Measurements from ENCODE around the gene UNC5C.

Gene UNC5C

GRCh38 chr4:95255396-95256107 lies 293.2 kb downstream of the UNC5C start:
- ChIA-PET CTCF (no interaction called here), POLR2A (no interaction called here)
- Histone ChIP-seq H3K4me3 (ENCODE audit: low read depth, low read length) (no peak overlapping the region), H3K27ac (ENCODE audit: extremely low read depth, low read depth, low read length) (no peak overlapping the region), H3K4me1 (ENCODE audit: control insufficient read depth, insufficient read depth, low read length) (no peaks in the 10 kb centered on the region), H3K9me3 (ENCODE audit: control insufficient read depth, insufficient read depth, low read depth, low read length) (no peaks in the 10 kb centered on the region), H3K36me3 (ENCODE audit: control insufficient read depth in 2 of 2, insufficient read depth in 1 of 2, low read length in 2 of 2) (no peaks in the 10 kb centered on the region)
- TF ChIP-seq ZNF114 (tag by site-specific recombination; IDR thresholded peaks at IDR 0.05): no peak
- TF ChIP-seq ZNF629 (tag by site-specific recombination; IDR thresholded peaks at IDR 0.05): no peak
- TF ChIP-seq, protein P1, sequence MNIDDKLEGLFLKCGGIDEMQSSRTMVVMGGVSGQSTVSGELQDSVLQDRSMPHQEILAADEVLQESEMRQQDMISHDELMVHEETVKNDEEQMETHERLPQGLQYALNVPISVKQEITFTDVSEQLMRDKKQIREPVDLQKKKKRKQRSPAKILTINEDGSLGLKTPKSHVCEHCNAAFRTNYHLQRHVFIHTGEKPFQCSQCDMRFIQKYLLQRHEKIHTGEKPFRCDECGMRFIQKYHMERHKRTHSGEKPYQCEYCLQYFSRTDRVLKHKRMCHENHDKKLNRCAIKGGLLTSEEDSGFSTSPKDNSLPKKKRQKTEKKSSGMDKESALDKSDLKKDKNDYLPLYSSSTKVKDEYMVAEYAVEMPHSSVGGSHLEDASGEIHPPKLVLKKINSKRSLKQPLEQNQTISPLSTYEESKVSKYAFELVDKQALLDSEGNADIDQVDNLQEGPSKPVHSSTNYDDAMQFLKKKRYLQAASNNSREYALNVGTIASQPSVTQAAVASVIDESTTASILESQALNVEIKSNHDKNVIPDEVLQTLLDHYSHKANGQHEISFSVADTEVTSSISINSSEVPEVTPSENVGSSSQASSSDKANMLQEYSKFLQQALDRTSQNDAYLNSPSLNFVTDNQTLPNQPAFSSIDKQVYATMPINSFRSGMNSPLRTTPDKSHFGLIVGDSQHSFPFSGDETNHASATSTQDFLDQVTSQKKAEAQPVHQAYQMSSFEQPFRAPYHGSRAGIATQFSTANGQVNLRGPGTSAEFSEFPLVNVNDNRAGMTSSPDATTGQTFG (tag by site-specific recombination; IDR thresholded peaks at IDR 0.05; ENCODE audit: borderline replicate concordance): no peak
- TF ChIP-seq ZNF837 (tag by site-specific recombination; IDR thresholded peaks at IDR 0.05): no peak
- TF ChIP-seq, protein P2, sequence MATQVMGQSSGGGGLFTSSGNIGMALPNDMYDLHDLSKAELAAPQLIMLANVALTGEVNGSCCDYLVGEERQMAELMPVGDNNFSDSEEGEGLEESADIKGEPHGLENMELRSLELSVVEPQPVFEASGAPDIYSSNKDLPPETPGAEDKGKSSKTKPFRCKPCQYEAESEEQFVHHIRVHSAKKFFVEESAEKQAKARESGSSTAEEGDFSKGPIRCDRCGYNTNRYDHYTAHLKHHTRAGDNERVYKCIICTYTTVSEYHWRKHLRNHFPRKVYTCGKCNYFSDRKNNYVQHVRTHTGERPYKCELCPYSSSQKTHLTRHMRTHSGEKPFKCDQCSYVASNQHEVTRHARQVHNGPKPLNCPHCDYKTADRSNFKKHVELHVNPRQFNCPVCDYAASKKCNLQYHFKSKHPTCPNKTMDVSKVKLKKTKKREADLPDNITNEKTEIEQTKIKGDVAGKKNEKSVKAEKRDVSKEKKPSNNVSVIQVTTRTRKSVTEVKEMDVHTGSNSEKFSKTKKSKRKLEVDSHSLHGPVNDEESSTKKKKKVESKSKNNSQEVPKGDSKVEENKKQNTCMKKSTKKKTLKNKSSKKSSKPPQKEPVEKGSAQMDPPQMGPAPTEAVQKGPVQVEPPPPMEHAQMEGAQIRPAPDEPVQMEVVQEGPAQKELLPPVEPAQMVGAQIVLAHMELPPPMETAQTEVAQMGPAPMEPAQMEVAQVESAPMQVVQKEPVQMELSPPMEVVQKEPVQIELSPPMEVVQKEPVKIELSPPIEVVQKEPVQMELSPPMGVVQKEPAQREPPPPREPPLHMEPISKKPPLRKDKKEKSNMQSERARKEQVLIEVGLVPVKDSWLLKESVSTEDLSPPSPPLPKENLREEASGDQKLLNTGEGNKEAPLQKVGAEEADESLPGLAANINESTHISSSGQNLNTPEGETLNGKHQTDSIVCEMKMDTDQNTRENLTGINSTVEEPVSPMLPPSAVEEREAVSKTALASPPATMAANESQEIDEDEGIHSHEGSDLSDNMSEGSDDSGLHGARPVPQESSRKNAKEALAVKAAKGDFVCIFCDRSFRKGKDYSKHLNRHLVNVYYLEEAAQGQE (tag by site-specific recombination; IDR thresholded peaks at IDR 0.05): no peak
- no peak for TF ChIP-seq ZNF76 (tag by site-specific recombination; IDR thresholded peaks at IDR 0.05; ENCODE audit: borderline replicate concordance, low read depth)
- no peak for TF ChIP-seq ZNF175 (tag by site-specific recombination; IDR thresholded peaks at IDR 0.05)
- TF ChIP-seq ZNF785 (tag by site-specific recombination; IDR thresholded peaks at IDR 0.05): no peak
- TF ChIP-seq ZNF133 (tag by site-specific recombination; IDR thresholded peaks at IDR 0.05): no peak
- TF ChIP-seq PRDM2 (tag by site-specific recombination; IDR thresholded peaks at IDR 0.05; ENCODE audit: borderline replicate concordance): no peak
- no peak for TF ChIP-seq BCL11A (tag by site-specific recombination; IDR thresholded peaks at IDR 0.05; ENCODE audit: low read depth)
- no peak for TF ChIP-seq ZNF501 (tag by site-specific recombination; IDR thresholded peaks at IDR 0.05)
- TF ChIP-seq, protein P3, sequence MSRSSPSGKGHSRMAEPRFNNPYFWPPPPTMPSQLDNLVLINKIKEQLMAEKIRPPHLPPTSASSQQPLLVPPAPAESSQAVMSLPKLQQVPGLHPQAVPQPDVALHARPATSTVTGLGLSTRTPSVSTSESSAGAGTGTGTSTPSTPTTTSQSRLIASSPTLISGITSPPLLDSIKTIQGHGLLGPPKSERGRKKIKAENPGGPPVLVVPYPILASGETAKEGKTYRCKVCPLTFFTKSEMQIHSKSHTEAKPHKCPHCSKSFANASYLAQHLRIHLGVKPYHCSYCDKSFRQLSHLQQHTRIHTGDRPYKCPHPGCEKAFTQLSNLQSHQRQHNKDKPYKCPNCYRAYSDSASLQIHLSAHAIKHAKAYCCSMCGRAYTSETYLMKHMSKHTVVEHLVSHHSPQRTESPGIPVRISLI (tag by site-specific recombination; IDR thresholded peaks at IDR 0.05): no peak
- TF ChIP-seq PATZ1 (tag by site-specific recombination; IDR thresholded peaks at IDR 0.05): no peak

Measured in HEK293 (cell line).